Esophagus (tissue), 2 donors: Measurements from ENCODE around the gene TSC22D2. TPM values are rescaled to one million over a fixed set of nuclear protein-coding genes. Genes with fewer than 3 reads are reported as not detected.
A peak's percentile ranks its signal among the peaks of the same experiment; 100 is the strongest.
"Not testable (repeated sequence)": the region's sequence is repeated elsewhere in the genome, so short reads cannot be mapped to it uniquely, and the experiment has no call there.

Source experiments
- H3K27ac ChIP-seq, 2 donors: one replicate each; pipeline ENCODE4 v1.5.1; 2013; ENCODE audit warnings: low read depth in 2 of 2, mild to moderate bottlenecking in 2 of 2, inconsistent platforms in 1 of 2, low read length in 1 of 2, moderate library complexity in 1 of 2
- H3K27me3 ChIP-seq, 2 donors: one replicate each; pipeline ENCODE4 v1.6.1; 2013; ENCODE audit warnings: low read length in 2 of 2, control low read depth in 1 of 2, mild to moderate bottlenecking in 1 of 2; ENCODE audit not compliant: insufficient read depth in 2 of 2, control insufficient read depth in 1 of 2
- H3K36me3 ChIP-seq, 2 donors: one replicate each; pipeline ENCODE4 v1.6.1; 2013; ENCODE audit warnings: low read length in 1 of 2; ENCODE audit not compliant: control insufficient read depth in 2 of 2, insufficient read depth in 2 of 2
- H3K4me1 ChIP-seq, 2 donors: one replicate each; pipeline ENCODE4 v1.6.1; 2013; ENCODE audit warnings: low read length in 1 of 2; ENCODE audit not compliant: control insufficient read depth in 2 of 2, insufficient read depth in 2 of 2
- H3K4me3 ChIP-seq, 2 donors: one replicate each; pipeline ENCODE4 v1.5.1; 2013; ENCODE audit warnings: low read length in 2 of 2, mild to moderate bottlenecking in 2 of 2, low read depth in 1 of 2, moderate library complexity in 1 of 2
- H3K9me3 ChIP-seq, 2 donors: one replicate each; pipeline ENCODE4 v1.6.1; 2013; ENCODE audit warnings: mild to moderate bottlenecking in 2 of 2, low read depth in 1 of 2, low read length in 1 of 2, moderate library complexity in 1 of 2; ENCODE audit not compliant: control insufficient read depth in 2 of 2, insufficient read depth in 1 of 2
- WGBS, 2 donors: extraction: QIAGEN DNeasy Blood & Tissue Kit; methylation state at CpG; one replicate each; pipeline ENCODE4 v1.1.7; 2013; 5-methylcytosine and 5-hydroxymethylcytosine counted together
- polyA plus RNA-seq, 2 donors: library from polyadenylated mRNA; stranded (reverse); fragments of 200-250 nt; gene quantifications; one replicate each; pipeline ENCODE4 v1.2.3, GENCODE V29; 2013
- donor health status: healthy with polysubstance abuse.
- donor health status: Bipolar disorder and iron deficiency.

The TSC22D2 gene
- polyA plus RNA-seq, 2 donors, result 10.3 to 27.5 TPM

DNA sequence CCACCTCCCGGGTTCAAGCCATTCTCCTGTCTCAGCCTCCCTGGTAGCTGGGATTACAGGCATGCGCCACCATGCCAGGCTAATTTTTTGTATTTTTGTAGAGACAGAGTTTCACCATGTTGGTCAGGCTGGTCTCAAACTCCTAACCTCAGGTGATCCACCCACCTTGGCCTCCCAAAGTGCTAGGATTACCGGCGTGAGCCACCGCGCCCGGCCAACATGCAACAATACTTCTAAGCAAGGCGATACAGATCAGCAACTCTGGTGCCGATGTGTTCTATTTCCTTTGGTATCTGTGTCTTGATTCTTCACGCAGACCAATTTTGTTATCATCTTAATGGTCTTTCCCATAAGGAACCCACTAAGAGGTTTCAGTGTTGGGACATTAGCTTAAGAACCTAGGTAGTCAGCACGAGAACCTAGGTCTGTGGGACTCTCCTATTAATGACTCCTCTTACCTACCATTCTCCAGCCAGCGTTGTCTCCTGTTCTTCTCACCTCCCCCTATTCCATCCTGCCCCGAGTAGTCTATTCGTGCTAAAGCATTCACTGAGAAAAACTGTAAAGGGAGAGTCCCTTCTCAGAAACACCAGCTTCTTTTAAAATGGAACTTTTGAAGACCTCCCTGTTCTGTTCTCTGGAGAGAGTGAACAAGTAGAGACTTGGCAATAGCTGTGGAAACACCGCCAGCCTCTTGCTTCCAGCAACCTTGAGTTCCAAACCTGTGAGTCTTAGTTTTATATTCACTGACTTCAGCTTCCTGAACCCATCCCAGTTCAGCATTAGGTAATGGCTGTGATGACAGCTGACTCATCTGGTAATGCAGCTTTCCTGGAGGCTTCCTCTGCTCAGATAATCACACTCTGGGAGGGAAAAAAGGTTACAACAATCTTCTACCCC lies 61.2 kb downstream of the TSC22D2 start:
- no peaks in the 10 kb centered on the region for H3K9me3 ChIP-seq
- H3K4me3 ChIP-seq, result peak overlapping the region in 1 of 2 donors; percentile 13
- H3K4me1 ChIP-seq, result no peaks in the 10 kb centered on the region
- 76 to 79% methylated on average over 15 of the region's 15 CpGs for WGBS, 2 donors
- peak overlapping the region; percentile 85 to 93 for H3K27ac ChIP-seq
- no peaks in the 10 kb centered on the region for H3K27me3 ChIP-seq
- H3K36me3 ChIP-seq, result no peaks in the 10 kb centered on the region

DNA sequence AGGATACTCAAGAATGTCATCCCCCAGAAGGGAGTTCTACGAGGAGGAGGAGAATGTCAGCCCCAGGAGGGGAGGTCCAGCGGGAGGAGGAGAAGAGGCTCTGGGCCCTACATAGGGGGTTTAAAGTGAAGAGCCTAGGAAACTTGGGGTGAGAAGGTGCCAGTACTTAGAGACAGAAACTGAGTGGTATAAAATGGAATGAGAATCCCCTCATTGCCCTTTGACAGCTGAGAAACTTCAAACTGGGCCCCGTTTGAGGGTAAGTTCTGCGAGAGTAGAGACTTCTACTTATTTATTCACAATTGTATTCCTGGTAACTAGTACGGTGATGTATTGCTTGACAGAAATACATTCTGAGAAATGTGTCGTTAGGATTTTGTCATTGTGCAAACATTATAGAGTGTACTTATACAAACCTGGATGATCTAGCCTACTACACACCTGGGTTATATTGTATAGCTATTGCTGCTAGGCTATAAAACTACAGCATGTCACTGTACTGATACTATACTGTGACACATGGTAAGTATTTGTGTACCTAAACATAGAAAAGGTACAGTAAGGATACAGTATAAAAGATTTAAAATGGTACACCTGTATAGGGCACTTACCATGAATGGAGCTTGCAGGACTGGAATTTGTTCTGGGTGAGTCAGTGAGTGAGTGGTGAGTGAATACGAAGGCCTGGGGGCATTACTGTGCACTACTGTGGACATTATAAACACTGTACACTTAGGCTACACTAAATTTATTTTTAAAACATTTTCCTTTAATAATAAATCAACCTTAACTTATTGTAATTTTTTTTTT lies 62.0 kb downstream of the TSC22D2 start:
- Histone ChIP-seq H3K27ac (peak overlapping the region; percentile 79 to 93), H3K27me3 (no peaks in the 10 kb centered on the region), H3K36me3 (no peaks in the 10 kb centered on the region), H3K9me3 (no peaks in the 10 kb centered on the region), H3K4me3 (no peak overlapping the region), H3K4me1 (no peaks in the 10 kb centered on the region)
- WGBS, 2 donors, result 45 to 70% methylated on average over 7 of the region's 7 CpGs

DNA sequence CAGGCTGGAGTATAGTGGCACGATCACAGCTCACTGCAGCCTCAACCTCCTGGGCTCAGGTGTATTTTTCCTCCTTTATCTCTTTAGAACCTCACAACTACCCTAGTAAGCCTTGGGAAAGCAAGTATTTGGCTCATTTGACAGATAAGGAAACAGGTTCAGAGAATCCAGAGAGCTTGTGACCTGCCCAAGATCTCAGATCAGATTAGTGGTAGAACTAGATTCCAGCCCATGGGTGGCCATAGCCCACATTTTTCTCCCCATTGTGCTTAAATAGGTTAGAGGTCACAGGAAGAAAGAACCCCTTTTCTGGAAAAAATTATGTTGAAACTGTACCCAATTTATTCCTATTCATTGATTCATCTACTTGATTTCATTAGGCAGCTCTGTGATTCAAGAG lies 64.3 kb downstream of the TSC22D2 start:
- no peak overlapping the region for H3K27ac ChIP-seq

DNA sequence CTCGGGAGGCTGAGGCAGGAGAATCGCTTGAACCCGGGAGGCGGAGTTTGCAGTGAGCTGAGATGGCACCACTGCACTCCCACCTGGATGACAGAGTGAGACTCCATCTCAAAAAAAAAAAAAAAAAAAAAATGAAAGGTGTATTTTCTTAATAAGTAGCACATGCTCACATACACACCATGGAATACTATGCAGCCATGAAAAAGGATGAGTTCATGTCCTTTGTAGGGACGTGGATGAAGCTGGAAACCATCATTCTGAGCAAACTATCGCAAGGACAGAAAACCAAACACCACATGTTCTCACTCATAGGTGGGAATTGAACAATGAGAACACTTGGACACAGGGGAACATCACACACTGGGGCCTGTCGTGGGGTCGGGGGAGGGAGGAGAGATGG lies 65.1 kb downstream of the TSC22D2 start:
- H3K4me3 ChIP-seq, H3K36me3 ChIP-seq, H3K27me3 ChIP-seq, H3K4me1 ChIP-seq, H3K27ac ChIP-seq, H3K9me3 ChIP-seq: not testable (repeated sequence)
- 95 to 97% methylated on average over 8 of the region's 8 CpGs for WGBS, 2 donors

More for the DNA sequence above, 64.3 kb downstream of the TSC22D2 start:
- 83 to 94% methylated on average over 1 of the region's 1 CpG for WGBS, 2 donors
- no peaks in the 10 kb centered on the region for H3K4me1 ChIP-seq
- H3K4me3 ChIP-seq, result no peak overlapping the region
- H3K9me3 ChIP-seq, result no peaks in the 10 kb centered on the region
- H3K27me3 ChIP-seq, result no peaks in the 10 kb centered on the region
- no peaks in the 10 kb centered on the region for H3K36me3 ChIP-seq

DNA sequence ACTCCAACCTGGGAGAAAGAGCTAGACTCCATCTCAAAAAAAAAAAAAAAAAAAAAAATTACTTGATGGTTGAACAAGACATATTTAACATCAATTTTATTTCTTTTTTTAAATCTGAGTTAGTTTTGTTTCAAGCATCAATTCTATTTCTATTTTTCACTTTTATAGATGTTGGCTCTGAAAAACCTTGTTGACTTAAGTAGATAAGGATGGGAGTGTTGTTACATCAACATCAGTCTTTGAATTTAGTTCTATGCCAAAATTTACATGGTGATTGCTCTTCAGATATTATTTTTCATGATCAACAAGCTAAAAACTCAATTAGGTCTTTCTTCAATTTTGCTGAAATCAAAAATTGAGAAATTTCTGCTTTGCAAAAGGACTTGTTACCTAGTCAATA lies 71.3 kb downstream of the TSC22D2 start:
- Histone ChIP-seq H3K4me1 (no peaks in the 10 kb centered on the region), H3K36me3 (no peaks in the 10 kb centered on the region), H3K4me3 (no peak overlapping the region), H3K27ac (no peak overlapping the region), H3K27me3 (no peaks in the 10 kb centered on the region), H3K9me3 (peaks cover 0 to 2% of the 10 kb centered on the region in 2 donors)

DNA sequence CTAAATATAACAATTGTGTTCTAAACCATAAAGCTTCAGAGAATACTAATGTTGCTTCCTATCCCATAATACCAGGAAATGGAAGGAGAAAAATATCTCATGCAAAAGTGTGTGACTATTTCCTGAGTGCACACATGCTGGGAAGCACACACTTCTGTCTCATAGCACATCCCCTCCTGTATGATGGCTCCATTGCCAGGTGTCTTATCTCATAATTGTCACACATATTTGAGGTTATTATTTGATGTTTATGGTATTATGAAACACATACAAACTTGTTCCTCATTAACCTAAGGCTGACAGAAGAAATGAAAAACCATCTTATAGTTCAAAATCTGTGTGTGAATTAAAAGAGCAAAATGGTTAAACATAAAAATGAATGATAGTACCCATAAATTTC lies 72.8 kb downstream of the TSC22D2 start:
- no peak overlapping the region for H3K4me3 ChIP-seq
- no peaks in the 10 kb centered on the region for H3K4me1 ChIP-seq
- no peak overlapping the region for H3K27ac ChIP-seq
- no peaks in the 10 kb centered on the region for H3K27me3 ChIP-seq
- no peaks in the 10 kb centered on the region for H3K36me3 ChIP-seq
- peaks cover 0 to 4% of the 10 kb centered on the region in 2 donors for H3K9me3 ChIP-seq

DNA sequence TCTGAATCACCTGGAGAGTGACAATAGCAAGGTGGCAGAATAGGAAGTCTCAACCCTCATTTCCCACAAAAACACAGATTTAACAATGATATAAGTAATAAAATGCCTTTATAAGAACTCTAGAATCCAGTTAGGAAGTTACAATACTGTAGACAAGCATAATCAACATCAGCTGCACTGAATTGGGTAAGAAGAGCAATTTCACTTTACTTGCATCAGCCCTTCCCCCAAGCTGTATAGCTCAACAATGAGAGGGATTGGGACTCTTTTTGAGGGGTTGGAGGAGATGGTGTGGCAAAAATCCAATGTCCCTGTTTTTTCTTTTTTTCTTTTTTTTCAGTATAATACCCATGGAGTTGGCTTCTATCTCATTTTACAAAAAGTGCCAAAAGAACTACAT lies 75.1 kb downstream of the TSC22D2 start:
- H3K36me3 ChIP-seq, result no peaks in the 10 kb centered on the region
- H3K4me1 ChIP-seq, result no peaks in the 10 kb centered on the region
- H3K27me3 ChIP-seq, result no peaks in the 10 kb centered on the region
- H3K4me3 ChIP-seq, result no peak overlapping the region
- no peak overlapping the region for H3K27ac ChIP-seq
- H3K9me3 ChIP-seq, result peaks cover 0 to 3% of the 10 kb centered on the region in 2 donors

DNA sequence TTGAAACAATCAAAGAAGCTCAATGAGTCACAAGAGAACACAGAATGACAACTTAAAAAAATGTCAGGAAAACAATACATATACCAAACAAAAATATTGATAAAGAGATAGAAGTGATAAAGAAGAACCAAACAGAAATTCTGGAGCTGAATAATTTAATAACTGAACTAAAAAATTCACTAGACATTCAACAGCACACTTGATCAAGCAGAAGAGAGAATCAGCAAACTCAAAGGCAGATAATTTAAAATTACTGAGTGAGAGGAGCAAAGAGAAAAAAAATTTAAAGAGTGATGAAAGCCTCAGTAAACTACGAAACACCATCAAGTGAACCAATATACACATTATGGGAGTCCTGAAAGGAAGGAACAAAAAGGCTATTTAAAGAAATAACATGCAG lies 76.3 kb downstream of the TSC22D2 start:
- Histone ChIP-seq H3K36me3 (no peaks in the 10 kb centered on the region), H3K4me3 (no peak overlapping the region), H3K27me3 (no peaks in the 10 kb centered on the region), H3K9me3 (peaks cover 0 to 2% of the 10 kb centered on the region in 2 donors), H3K4me1 (no peaks in the 10 kb centered on the region), H3K27ac (no peak overlapping the region)
- WGBS, 2 donors, result 96 to 100% methylated on average over 1 of the region's 1 CpG

DNA sequence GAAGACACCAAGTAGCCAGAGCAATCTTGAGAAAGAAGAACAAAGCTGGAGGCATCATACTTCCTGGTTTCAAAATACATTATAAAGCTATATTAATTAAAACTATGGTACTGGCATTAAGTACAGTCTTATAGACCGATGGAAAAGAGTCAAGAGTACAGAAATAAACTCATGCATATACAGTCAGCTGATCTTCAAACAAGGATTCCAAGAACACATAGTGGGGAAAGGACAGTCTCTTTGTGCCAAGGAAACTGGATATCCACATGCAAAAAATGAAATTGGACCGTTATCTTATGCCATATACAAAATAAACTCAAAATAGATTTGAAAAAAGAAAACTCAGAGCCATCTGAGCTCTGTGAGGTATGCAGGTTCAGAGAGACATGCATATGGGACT lies 80.8 kb downstream of the TSC22D2 start:
- H3K27me3 ChIP-seq, result no peaks in the 10 kb centered on the region
- 87 to 95% methylated on average over 2 of the region's 2 CpGs for WGBS, 2 donors
- H3K27ac ChIP-seq, result no peak overlapping the region
- H3K9me3 ChIP-seq, result peaks cover 0 to 2% of the 10 kb centered on the region in 2 donors
- no peak overlapping the region for H3K4me3 ChIP-seq
- no peaks in the 10 kb centered on the region for H3K36me3 ChIP-seq
- H3K4me1 ChIP-seq, result no peaks in the 10 kb centered on the region
